Measurements from ENCODE around the gene FHL1.

DNA sequence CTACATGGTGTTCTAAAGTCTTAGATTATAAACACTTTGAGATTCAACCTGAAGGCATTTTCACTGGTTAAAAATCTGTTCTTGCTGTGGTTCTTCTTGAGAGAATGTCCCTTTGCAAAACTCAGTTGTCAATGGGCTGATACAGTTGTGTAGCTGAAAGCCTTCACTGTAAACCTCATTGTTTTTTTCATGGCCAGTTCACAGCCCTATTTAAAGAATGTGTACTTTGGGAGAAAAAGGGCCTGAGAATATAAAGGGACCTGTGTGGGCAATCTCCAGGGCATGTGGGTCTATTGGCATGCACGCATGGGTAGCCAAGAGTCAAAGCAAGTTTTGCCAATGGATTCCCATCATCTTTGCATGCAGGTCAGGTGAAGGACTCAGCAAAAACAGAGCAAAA, 111.6 kb downstream of the FHL1 start:
- TF ChIP-seq, protein P1, sequence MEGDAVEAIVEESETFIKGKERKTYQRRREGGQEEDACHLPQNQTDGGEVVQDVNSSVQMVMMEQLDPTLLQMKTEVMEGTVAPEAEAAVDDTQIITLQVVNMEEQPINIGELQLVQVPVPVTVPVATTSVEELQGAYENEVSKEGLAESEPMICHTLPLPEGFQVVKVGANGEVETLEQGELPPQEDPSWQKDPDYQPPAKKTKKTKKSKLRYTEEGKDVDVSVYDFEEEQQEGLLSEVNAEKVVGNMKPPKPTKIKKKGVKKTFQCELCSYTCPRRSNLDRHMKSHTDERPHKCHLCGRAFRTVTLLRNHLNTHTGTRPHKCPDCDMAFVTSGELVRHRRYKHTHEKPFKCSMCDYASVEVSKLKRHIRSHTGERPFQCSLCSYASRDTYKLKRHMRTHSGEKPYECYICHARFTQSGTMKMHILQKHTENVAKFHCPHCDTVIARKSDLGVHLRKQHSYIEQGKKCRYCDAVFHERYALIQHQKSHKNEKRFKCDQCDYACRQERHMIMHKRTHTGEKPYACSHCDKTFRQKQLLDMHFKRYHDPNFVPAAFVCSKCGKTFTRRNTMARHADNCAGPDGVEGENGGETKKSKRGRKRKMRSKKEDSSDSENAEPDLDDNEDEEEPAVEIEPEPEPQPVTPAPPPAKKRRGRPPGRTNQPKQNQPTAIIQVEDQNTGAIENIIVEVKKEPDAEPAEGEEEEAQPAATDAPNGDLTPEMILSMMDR (IDR thresholded peaks at IDR 0.05; ENCODE audit: low read depth, low read length, missing input control) = no peak
- TF ChIP-seq RAD21 (IDR thresholded peaks at IDR 0.05) (no peak), FOXA1 (IDR thresholded peaks at IDR 0.05) (no peak)
